GM21786 (cell line): ENCODE data around the gene STXBP3.
"Not testable (repeated sequence)": the region's sequence is repeated elsewhere in the genome, so short reads cannot be mapped to it uniquely, and the experiment has no call there.

Experiments
- ATAC-seq: cut with Tn5 transposase; IDR thresholded peaks from one replicate; pipeline ENCODE4 v1.9.1; 2021; ENCODE audit not compliant: unreplicated experiment

The STXBP3 gene, protein sequence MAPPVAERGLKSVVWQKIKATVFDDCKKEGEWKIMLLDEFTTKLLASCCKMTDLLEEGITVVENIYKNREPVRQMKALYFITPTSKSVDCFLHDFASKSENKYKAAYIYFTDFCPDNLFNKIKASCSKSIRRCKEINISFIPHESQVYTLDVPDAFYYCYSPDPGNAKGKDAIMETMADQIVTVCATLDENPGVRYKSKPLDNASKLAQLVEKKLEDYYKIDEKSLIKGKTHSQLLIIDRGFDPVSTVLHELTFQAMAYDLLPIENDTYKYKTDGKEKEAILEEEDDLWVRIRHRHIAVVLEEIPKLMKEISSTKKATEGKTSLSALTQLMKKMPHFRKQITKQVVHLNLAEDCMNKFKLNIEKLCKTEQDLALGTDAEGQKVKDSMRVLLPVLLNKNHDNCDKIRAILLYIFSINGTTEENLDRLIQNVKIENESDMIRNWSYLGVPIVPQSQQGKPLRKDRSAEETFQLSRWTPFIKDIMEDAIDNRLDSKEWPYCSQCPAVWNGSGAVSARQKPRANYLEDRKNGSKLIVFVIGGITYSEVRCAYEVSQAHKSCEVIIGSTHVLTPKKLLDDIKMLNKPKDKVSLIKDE

DNA sequence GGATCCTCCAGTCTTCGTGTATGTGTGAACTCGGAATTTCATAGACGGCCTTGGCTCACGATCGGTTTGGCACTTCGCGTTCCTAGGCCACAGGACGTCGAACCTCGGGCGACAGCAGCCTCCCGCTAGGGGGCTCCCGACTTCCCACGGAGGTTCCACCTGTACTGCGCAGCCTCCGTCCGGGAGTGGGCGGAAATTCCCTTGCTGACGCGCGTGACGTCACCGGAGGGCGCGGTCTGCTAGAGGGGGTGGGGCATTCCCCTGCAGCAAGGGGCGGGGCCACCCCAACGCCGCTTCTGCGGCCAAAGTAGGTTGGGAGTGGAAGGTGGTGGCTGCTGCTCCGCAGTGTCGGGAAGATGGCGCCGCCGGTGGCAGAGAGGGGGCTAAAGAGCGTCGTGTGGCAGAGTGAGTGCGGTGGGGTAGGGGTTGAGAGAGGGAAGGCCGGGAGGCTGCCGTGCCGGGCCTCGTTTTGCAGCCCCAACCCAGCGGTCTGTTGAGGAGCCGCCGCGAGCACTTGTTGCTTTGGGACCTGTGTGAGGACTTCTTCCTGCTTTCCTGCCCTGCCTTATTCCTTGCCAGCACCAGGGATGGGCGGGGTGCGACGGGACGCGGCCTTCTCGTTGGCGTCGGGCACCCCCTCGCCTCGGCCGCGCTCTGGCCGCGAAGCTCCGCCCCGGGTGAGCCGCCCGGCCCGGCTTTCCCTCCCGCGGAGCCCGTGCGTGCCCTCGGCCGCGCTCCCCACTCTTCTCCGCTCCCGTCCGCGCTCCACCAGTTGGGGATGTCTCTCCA, at the start of gene STXBP3:
Gene STXBP3 (plus strand): TSS at position 293 of the 789 bp plus-strand sequence. CDS start 64 bp downstream, at position 357.
- peak; percentile 90 for ATAC-seq

DNA sequence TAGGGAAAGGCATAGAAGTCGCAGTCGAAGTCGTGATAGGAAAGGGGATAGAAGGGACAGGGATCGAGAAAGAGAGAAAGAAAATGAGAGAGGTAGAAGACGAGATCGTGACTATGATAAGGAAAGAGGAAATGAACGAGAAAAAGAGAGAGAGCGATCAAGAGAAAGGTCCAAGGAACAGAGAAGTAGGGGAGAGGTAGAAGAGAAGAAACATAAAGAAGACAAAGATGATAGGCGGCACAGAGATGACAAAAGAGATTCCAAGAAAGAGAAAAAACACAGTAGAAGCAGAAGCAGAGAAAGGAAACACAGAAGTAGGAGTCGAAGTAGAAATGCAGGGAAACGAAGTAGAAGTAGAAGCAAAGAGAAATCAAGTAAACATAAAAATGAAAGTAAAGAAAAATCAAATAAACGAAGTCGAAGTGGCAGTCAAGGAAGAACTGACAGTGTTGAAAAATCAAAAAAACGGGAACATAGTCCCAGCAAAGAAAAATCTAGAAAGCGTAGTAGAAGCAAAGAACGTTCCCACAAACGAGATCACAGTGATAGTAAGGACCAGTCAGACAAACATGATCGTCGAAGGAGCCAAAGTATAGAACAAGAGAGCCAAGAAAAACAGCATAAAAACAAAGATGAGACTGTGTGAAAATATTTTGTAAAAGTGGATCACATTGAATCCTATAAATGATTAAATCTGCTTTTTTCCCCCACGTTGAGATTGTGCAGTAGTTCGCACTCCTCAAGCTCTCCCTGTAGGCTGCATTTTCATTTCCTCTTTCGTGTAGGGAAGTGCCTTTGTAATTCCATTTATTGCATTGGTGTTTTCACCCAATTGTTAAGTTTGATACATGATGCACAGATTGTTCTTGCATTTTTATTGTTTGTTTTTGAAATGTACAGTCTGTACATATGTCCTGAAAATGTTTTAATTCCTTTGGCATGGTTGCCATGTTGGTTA, 46.8 kb upstream of the STXBP3 start:
- ATAC-seq: no peak

DNA sequence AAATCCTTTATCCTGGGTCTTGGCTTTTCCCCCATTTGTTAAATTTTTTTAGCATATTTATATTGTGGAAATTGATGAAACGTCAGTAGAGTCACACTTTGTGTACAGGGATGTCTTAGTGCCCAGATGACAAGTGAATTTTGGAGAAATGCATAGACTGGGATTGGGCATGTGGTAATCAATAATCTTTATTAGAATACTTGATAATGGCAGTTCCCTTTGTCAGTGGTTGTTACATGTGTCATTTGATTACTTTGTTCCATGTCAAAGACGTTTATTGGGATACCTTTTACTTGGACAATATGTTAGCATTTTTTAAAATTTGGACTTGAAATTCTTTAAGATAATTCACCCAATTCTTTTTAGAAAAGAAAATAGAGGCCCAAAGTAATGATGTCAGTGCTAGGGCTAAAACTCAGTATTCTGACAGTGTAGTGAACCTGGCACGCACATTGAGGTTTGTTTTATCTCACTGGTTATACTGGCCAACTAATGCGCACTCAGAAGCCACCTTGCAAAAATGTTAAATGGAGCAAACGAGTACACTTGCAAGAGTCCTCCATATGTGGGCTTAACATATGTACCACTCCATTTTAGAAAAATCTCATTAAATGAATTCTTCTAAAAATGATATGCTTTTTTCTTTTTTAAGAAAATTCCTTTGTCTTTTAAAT, 45.2 kb upstream of the STXBP3 start:
- no peak for ATAC-seq

DNA sequence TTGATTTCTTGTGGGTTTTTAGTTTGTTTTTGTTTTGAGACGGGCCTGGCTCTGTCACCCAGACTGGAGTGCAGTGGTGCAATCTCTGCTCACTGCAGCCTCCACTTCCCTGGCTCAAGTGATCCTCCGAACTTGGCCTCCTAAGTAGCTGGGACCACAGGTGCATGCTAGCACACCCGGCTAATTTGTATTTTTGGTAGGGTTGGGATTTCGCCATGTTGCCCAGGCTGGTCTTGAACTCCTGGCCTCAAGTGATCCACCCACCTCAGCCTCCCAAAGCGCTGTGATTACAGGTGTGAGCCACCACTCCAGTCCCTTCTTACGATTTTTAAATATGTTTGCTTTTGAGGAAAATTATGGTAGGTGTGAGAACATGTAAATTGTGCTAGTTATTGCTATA, 44.4 kb upstream of the STXBP3 start:
- not testable (repeated sequence) for ATAC-seq

DNA sequence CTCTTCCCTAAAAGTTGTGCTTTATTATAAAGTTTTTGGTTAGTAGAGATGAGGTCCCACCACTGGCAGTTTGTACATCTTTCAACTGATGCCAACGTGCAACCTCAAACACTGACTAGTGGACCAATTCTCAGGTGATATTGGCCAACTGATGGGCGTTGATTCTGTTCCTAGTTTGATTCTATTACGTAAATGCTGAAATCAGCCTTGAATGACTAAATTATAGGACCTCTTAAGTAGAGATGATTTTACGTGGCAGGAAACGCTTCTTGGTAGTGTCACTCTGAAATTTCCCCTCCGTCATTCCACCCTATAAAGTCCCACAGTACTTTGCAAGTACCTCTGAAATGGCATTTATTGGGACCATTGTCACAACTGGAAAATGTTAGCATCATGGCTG, 42.5 kb upstream of the STXBP3 start:
- no peak for ATAC-seq

GRCh38 chr1:108704496-108704895, 42.0 kb upstream of the STXBP3 start:
- no peak for ATAC-seq

DNA sequence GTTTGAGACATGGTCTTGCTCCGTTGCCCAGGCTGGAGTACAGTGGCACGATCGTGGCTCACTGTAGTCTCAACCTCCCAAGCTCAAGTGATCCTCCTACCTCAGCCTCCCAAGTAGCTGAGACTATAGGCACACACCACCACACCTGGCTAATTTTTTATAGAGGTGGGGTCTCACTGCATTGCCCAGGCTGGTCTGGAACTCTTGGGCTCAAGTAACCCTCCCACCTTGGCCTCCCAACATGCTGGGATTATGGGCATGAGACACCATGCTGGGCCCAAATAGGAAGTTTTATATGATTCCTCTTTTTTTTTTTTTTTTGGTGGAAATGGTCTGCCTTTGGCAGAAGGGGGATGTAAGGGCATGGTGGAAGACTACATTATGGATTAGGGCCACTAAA, 39.8 kb upstream of the STXBP3 start:
- ATAC-seq: no peak

DNA sequence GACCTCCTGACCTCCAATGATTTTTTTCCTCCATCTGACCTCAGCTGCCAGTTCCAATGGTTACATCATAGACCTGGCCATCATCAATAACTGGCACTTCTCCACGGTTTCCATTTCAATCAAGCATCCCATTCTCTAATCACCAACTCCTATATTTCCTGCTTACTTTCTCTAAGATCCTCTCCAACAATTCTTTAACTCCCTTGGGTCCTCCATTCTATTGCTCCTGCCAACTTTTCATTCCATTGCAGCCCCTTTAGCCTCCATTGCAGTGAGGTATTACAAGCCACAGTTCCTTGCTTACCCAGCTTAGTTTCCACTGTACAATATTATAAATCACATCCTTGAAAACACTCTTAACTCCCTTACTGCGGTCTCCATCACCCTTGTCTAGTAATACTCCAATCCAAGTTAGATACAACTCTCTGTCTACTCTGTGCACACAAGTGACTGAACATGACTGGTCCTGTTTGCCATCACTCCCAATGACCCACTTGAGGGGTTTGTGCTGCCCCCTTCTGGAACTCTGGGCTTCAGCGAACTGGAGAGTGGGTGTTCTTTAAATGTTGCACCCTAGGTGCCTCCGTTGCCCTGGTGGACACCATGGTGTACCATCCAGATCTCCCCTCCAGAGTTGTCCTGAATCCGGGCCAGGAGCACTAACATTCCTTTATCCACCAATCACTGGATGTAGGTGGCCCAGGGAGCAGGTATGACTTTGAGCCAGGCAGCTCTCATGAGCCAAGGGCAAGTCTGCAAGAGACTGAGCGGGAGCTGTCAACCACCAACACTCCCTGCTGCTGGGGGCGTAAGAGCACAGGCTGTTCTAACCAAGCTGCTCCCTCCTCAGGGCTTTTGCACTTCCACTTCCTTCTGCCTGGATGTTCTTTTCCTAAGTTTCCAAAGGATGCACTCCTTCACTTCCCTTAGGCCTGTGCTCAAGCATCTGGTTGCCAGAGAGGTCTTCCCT, 37.5 kb upstream of the STXBP3 start:
- peak; percentile 55 for ATAC-seq

DNA sequence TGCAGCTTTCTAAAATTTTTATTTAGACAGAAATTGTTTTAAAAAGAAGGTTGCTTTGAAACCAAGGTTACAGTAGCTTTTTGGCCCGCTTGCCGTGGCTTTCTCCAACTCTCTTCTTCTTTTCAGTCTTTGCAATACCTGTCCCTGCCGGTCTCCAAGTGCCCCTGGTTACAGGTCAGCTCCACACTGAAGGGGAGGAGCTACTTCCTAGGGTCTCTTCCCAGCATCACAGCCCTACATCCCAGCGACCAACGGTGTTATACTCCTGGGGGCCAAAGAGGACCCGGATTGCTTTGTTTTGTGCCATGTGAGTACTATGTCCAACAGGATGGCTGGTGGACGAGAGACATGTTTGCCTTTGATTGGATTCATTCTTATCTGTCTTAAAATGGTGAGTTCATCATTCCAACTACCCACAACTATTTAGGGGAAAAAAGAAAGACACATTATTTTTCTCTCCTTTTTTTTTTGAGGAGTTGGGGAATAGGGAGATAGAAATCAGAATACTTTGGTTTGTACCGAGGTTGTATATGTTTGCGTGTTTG, 33.8 kb upstream of the STXBP3 start, which contains the start of gene FNDC7:
Gene FNDC7 (plus strand): TSS at position 303 of the 545 bp plus-strand sequence. CDS start 26 bp downstream, at position 329.
- no peak for ATAC-seq

DNA sequence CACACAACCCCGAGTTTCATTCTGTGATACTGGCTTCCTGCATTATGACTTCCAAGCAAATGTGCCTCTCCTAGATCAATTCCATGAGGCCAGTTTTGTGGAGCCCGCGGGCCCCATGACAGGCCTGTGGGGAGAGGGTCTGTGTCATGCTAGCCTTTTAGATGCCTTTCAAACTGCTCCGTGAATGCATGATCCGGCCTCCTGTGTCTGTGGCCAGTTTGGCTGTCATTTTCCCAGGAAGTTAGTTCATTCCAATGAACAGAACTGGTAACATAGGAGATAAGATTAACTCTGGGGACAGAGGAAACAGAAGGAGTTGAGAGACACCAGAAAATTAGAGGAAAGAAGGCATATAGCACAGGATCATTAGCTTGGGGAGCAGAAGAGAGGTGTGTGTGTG, 30.5 kb upstream of the STXBP3 start:
- ATAC-seq: no peak

GRCh38 chr1:108716437-108717230, 29.8 kb upstream of the STXBP3 start:
- no peak for ATAC-seq

GRCh38 chr1:108717774-108718316, 28.6 kb upstream of the STXBP3 start:
- no peak for ATAC-seq

DNA sequence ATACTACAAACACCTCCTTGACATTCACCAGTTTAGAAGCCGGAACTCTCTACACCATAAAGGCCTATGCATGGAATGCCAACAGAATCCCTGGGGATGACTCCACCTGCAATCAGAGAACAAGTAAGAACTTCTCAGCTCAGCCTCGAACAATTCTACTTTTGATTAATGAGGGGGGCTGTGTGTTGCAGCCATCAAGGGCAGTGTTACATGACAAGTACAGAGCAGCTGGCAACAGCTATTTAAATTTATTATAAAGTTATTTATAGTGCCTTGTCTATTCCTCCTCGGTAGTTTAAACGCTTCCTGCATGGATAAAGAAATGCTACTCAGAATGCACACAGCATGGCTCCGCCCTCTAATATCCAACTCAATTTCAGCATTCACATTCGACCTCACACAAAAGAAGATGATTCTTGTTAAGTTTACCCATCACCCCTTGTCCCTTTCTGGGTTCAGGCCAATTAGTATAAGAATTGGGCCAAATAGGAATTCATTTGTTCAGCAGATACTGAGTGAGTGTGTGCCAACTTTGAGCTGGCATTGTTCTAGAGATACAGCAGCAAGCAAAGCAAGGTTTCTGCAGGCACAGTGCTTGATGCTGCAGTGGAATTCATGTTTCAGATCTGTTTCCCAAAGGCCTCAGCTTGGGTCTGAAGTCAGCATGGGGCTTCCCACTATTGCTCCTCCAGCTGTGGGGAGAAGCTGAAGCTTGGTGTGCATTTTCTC, 27.4 kb upstream of the STXBP3 start:
- ATAC-seq: no peak

DNA sequence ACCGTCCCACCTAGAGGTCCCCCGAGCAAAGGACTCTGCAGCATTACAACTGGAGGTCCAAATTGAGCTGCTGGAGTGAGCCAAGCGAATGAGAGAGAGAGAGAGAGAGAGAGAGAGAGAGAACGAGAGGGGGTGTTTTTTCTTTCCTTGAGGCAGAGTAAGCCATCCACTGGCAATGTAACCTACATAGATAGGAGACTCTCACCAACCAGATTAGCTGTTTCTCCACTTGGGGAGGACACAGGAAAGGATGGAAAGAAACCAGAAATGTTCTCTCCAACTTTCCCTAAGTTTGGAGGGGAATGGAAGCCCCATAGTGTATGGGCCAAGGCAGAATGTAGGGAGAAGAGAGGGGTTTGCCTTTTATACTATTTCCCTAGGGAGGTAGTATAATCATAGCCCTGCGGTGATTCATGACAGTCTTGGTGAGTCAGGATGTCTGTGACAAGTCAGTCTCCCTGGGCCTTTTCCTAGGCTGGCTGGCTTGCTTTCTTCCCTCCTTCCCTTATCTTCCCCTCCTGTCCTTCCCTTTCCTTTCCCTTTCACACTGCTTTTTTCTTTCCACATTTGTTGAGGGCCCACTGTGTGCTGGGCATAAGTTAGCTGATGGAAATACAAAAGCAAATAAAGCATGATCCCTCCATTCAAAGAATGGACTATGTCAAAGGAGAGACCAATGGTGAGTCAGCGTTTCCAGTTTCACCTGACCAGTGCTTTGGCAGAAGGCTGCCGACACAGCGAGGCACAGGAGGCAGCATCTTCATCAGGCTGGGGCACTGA, 26.6 kb upstream of the STXBP3 start:
- no peak for ATAC-seq

DNA sequence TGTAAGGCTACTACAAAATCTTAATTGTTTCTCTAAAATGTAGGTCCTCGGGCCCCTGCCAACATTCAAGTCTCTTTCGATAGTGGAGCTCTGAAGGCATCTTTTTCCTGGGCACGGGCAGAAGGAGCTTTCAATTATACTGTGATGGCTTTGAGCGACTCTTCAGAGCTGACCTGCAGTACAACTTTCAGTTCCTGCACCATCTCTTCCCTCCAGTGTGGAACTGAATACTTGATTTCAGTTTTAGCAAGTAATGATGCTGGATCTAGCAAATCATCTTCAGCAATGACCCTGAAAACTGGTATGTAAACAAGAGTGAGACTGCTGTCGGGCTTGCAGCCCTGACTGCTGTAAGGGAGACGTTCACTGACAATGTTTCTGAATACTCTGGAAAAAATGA, 24.2 kb upstream of the STXBP3 start:
- no peak for ATAC-seq

- no peak for ATAC-seq
Measured at GRCh38 chr1:108725906-108726305, 20.6 kb upstream of the STXBP3 start.
